ENCODE measurements around the gene DTL.
"Not testable (repeated sequence)": the region's sequence is repeated elsewhere in the genome, so short reads cannot be mapped to it uniquely, and the experiment has no call there.

- TF ChIP-seq CTCF (IDR thresholded peaks at IDR 0.05; ENCODE audit: low read depth, low read length); EZH2phosphoT487 (IDR thresholded peaks at IDR 0.05; ENCODE audit: low read depth): not testable (repeated sequence)
Measured at GRCh38 chr1:212027727-212028126, 7.8 kb upstream of the DTL start.

Measured in OCI-LY3 (cell line).